Activated CD8-positive, alpha-beta T cell treated with anti-CD3 and anti-CD28 coated beads, Interleukin-2, amount 10 ng/mL, durations not matched to agents 7 days and 5 days (primary cell): ENCODE measurements around the gene ISLR. TPM values are rescaled to one million over a fixed set of nuclear protein-coding genes. Genes with fewer than 3 reads are reported as not detected.

Experiments used
- total RNA-seq, 2 experiments: library from RNA; stranded (reverse); gene quantifications; one replicate each; pipeline ENCODE4 v1.2.3, GENCODE V29; 2021

The ISLR gene
- total RNA-seq, 2 experiments from 2014 or later = not detected

Other genes starting within 250 kb of the ISLR start
- 1 to 10 TPM; 5.9 to 8.4 TPM for gene LOXL1, start 247.2 kb upstream of the ISLR start, total RNA-seq
- 10 to 100 TPM; 10.8 to 10.9 TPM for gene STOML1, start 181.4 kb upstream of the ISLR start, total RNA-seq
- gene PML, start 179.0 kb upstream of the ISLR start, total RNA-seq = 100 to 1,000 TPM; 108 to 115 TPM
- gene GOLGA6A, start 91.2 kb upstream of the ISLR start, total RNA-seq = not detected
- gene ISLR2, start 43.1 kb upstream of the ISLR start, total RNA-seq = not detected
- gene STRA6, start 29.1 kb downstream of the ISLR start, total RNA-seq = not detected
- not detected for gene CCDC33, start 62.6 kb downstream of the ISLR start, total RNA-seq
- gene CYP11A1, start 193.9 kb downstream of the ISLR start, total RNA-seq = not detected